ENCODE results near the gene KIR2DL1. TPM values are rescaled to one million over a fixed set of nuclear protein-coding genes. Genes with fewer than 3 reads are reported as not detected.
A peak's percentile ranks its signal among the peaks of the same experiment; 100 is the strongest.
"Not testable (repeated sequence)": the region's sequence is repeated elsewhere in the genome, so short reads cannot be mapped to it uniquely, and the experiment has no call there.

Gene KIR2DL1
- total RNA-seq, 5 donors from 2014 or later (not counting 1 experiment from before 2014, with no cell fraction given) = 0.28 to 0.56 TPM; not detected in 3

DNA sequence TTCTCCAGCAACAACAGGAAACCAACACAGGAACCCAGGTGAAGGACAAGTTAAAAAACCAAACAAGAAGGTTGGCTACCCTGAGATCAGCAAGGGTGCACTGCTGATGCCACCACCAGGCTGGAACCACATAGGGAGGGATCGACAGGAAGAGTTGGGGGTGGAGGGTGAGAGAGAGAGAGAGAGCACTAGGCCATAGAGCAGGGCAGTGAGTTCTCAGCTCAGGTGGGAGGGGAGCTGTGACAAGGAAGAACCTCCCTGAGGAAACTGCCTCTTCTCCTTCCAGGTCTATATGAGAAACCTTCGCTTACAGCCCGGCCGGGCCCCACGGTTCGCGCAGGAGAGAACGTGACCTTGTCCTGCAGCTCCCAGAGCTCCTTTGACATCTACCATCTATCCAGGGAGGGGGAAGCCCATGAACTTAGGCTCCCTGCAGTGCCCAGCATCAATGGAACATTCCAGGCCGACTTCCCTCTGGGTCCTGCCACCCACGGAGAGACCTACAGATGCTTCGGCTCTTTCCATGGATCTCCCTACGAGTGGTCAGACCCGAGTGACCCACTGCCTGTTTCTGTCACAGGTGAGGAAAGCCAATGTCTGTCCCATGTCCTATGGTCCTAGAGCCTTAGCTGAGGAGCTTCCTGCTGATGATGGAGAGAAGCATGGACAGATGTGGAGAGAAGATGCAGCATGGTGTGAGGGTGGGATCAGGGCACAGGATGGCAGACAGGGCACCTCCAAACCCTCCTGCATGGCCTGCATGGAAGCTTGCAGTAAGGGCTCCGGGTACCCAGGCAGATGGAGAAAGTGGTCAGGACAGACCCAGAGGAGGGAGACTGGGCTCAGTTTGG, 36.3 kb downstream of the KIR2DL1 start:
- DNase-seq (no peak), ATAC-seq (replicated peaks in 1 of 4) (no peak)
- no peaks in the 10 kb centered on the region for H3K4me1 Mint-ChIP-seq
- no peak overlapping the region for H3K27ac Mint-ChIP-seq
- WGBS (ENCODE audit: insufficient coverage) = 83% methylated on average over 12 of the region's 14 CpGs
- ChIA-PET POLR2A (no interaction called here), CTCF (no interaction called here)
- no peaks in the 10 kb centered on the region for H3K36me3 Mint-ChIP-seq
- peaks cover 20 to 24% of the 10 kb centered on the region in 2 donors for H3K27me3 Mint-ChIP-seq
- H3K27me3 ChIP-seq (replicated peaks in 1 of 2; ENCODE audit: control insufficient read depth in 2 of 2, extremely low read depth in 1 of 2, insufficient read depth in 2 of 2, low read length in 1 of 2) = peaks cover 0 to 12% of the 10 kb centered on the region in 2 experiments
- no peak overlapping the region for H3K4me3 Mint-ChIP-seq
- no peaks in the 10 kb centered on the region for H3K4me1 ChIP-seq (ENCODE audit: control insufficient read depth in 1 of 2, extremely low read depth in 1 of 2, insufficient read depth in 2 of 2, low read length in 2 of 2)
- H3K9me3 ChIP-seq = no peaks in the 10 kb centered on the region
- H3K4me3 ChIP-seq (ENCODE audit: control insufficient read depth in 1 of 2, extremely low read depth in 1 of 2, low read length in 1 of 2) = no peak overlapping the region
- H3K9me3 Mint-ChIP-seq = peaks cover 0 to 3% (median 0%) of the 10 kb centered on the region in 3 donors
- no peak overlapping the region for H3K27ac ChIP-seq (ENCODE audit: low read length)
- H3K36me3 ChIP-seq (ENCODE audit: control insufficient read depth in 2 of 2, extremely low read depth in 1 of 2, insufficient read depth in 1 of 2, low read length in 1 of 2) = no peaks in the 10 kb centered on the region

- no peak for ATAC-seq (replicated peaks in 1 of 4)
- Histone ChIP-seq H3K27me3 (replicated peaks in 1 of 2; ENCODE audit: control insufficient read depth in 2 of 2, extremely low read depth in 1 of 2, insufficient read depth in 2 of 2, low read length in 1 of 2) (peaks cover 0 to 12% of the 10 kb centered on the region in 2 experiments), H3K9me3 (no peaks in the 10 kb centered on the region), H3K27ac (ENCODE audit: low read length) (no peak overlapping the region), H3K4me1 (ENCODE audit: control insufficient read depth in 1 of 2, extremely low read depth in 1 of 2, insufficient read depth in 2 of 2, low read length in 2 of 2) (no peaks in the 10 kb centered on the region), H3K36me3 (ENCODE audit: control insufficient read depth in 2 of 2, extremely low read depth in 1 of 2, insufficient read depth in 1 of 2, low read length in 1 of 2) (no peaks in the 10 kb centered on the region), H3K4me3 (ENCODE audit: control insufficient read depth in 1 of 2, extremely low read depth in 1 of 2, low read length in 1 of 2) (no peak overlapping the region)
- no peak for DNase-seq
- no peaks in the 10 kb centered on the region for H3K4me1 Mint-ChIP-seq
- no peak overlapping the region for H3K27ac Mint-ChIP-seq
- H3K27me3 Mint-ChIP-seq = peaks cover 20 to 24% of the 10 kb centered on the region in 2 donors
- no peaks in the 10 kb centered on the region for H3K36me3 Mint-ChIP-seq
- no peak overlapping the region for H3K4me3 Mint-ChIP-seq
- 43% methylated on average over 1 of the region's 2 CpGs for WGBS (ENCODE audit: insufficient coverage)
- peaks cover 0 to 3% (median 2%) of the 10 kb centered on the region in 3 donors for H3K9me3 Mint-ChIP-seq
- ChIA-PET CTCF (no interaction called here), POLR2A (no interaction called here)
These were observed 36.9 kb downstream of the KIR2DL1 start for GRCh38 chr19:54806516-54806838.

- ATAC-seq (replicated peaks in 1 of 4); H3K4me3 Mint-ChIP-seq; H3K4me1 Mint-ChIP-seq; H3K36me3 ChIP-seq (ENCODE audit: control insufficient read depth in 2 of 2, extremely low read depth in 1 of 2, insufficient read depth in 1 of 2, low read length in 1 of 2); H3K4me1 ChIP-seq (ENCODE audit: control insufficient read depth in 1 of 2, extremely low read depth in 1 of 2, insufficient read depth in 2 of 2, low read length in 2 of 2); H3K27ac ChIP-seq (ENCODE audit: low read length); H3K27ac Mint-ChIP-seq; CTCF ChIA-PET; H3K4me3 ChIP-seq (ENCODE audit: control insufficient read depth in 1 of 2, extremely low read depth in 1 of 2, low read length in 1 of 2); DNase-seq; H3K27me3 ChIP-seq (replicated peaks in 1 of 2; ENCODE audit: control insufficient read depth in 2 of 2, extremely low read depth in 1 of 2, insufficient read depth in 2 of 2, low read length in 1 of 2); POLR2A ChIA-PET; H3K9me3 ChIP-seq; H3K36me3 Mint-ChIP-seq: not testable (repeated sequence)
- WGBS (ENCODE audit: insufficient coverage) = no CpG with 5 or more reads among the region's 3 CpGs
- Mint-ChIP-seq H3K9me3 (peaks cover 4 to 12% (median 7%) of the 10 kb centered on the region in 3 donors), H3K27me3 (peaks cover 8 to 38% of the 10 kb centered on the region in 2 donors)
These were observed 45.0 kb downstream of the KIR2DL1 start for GRCh38 chr19:54814571-54814970.

DNA sequence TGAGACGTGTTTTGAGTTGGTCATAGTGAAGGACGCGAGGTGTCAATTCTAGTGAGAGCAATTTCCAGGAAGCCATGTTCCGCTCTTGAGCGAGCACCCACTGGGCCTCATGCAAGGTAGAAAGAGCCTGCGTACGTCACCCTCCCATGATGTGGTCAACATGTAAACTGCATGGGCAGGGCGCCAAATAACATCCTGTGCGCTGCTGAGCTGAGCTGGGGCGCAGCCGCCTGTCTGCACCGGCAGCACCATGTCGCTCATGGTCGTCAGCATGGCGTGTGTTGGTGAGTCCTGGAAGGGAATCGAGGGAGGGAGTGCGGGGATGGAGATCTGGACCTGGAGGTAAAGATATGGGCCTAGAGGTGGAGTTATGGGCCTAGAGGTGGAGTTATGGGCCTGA, 46.7 kb downstream of the KIR2DL1 start, which contains the start of gene KIR3DL1:
Gene KIR3DL1, plus strand, starts transcription at position 218 of the 400 bp plus-strand sequence.
- H3K4me3 ChIP-seq (ENCODE audit: control insufficient read depth in 1 of 2, extremely low read depth in 1 of 2, low read length in 1 of 2); POLR2A ChIA-PET; H3K27ac ChIP-seq (ENCODE audit: low read length); CTCF ChIA-PET; H3K9me3 ChIP-seq; H3K4me1 Mint-ChIP-seq; H3K36me3 Mint-ChIP-seq; H3K4me1 ChIP-seq (ENCODE audit: control insufficient read depth in 1 of 2, extremely low read depth in 1 of 2, insufficient read depth in 2 of 2, low read length in 2 of 2); H3K36me3 ChIP-seq (ENCODE audit: control insufficient read depth in 2 of 2, extremely low read depth in 1 of 2, insufficient read depth in 1 of 2, low read length in 1 of 2); ATAC-seq (replicated peaks in 1 of 4); H3K27me3 ChIP-seq (replicated peaks in 1 of 2; ENCODE audit: control insufficient read depth in 2 of 2, extremely low read depth in 1 of 2, insufficient read depth in 2 of 2, low read length in 1 of 2): not testable (repeated sequence)
- DNase-seq = peak in 1 of 35 experiments; percentile 16
- Mint-ChIP-seq H3K4me3 (peak within 1 kb of the TSS in 1 of 3 donors; percentile 64), H3K9me3 (peaks cover 4 to 12% (median 7%) of the 10 kb centered on the region in 3 donors), H3K27me3 (peaks cover 8 to 33% of the 10 kb centered on the region in 2 donors), H3K27ac (peak within 1 kb of the TSS in 1 of 2 donors; percentile 25)
- WGBS (ENCODE audit: insufficient coverage) = 81% methylated on average over 9 of the region's 17 CpGs

GRCh38 chr19:54817670-54818536, 48.3 kb downstream of the KIR2DL1 start:
- no peak overlapping the region for H3K27ac ChIP-seq (ENCODE audit: low read length)
- H3K4me3 ChIP-seq (ENCODE audit: control insufficient read depth in 1 of 2, extremely low read depth in 1 of 2, low read length in 1 of 2) = no peak overlapping the region
- Mint-ChIP-seq H3K27ac (no peak overlapping the region), H3K9me3 (no peaks in the 10 kb centered on the region), H3K36me3 (no peaks in the 10 kb centered on the region), H3K4me3 (no peak overlapping the region), H3K27me3 (peaks cover 8 to 26% of the 10 kb centered on the region in 2 donors), H3K4me1 (no peaks in the 10 kb centered on the region)
- 83% methylated on average over 9 of the region's 15 CpGs for whole genome bisulfite sequencing (ENCODE audit: insufficient coverage)
- H3K4me1 ChIP-seq (ENCODE audit: control insufficient read depth in 1 of 2, extremely low read depth in 1 of 2, insufficient read depth in 2 of 2, low read length in 2 of 2) = no peaks in the 10 kb centered on the region
- ChIA-PET POLR2A (no interaction called here), CTCF (no interaction called here)
- H3K36me3 ChIP-seq (ENCODE audit: control insufficient read depth in 2 of 2, extremely low read depth in 1 of 2, insufficient read depth in 1 of 2, low read length in 1 of 2) = no peaks in the 10 kb centered on the region
- H3K27me3 ChIP-seq (replicated peaks in 1 of 2; ENCODE audit: control insufficient read depth in 2 of 2, extremely low read depth in 1 of 2, insufficient read depth in 2 of 2, low read length in 1 of 2) = peaks cover 0 to 5% of the 10 kb centered on the region in 2 experiments
- no peak for ATAC-seq (replicated peaks in 1 of 4)
- DNase-seq = no peak
- H3K9me3 ChIP-seq = no peaks in the 10 kb centered on the region

DNA sequence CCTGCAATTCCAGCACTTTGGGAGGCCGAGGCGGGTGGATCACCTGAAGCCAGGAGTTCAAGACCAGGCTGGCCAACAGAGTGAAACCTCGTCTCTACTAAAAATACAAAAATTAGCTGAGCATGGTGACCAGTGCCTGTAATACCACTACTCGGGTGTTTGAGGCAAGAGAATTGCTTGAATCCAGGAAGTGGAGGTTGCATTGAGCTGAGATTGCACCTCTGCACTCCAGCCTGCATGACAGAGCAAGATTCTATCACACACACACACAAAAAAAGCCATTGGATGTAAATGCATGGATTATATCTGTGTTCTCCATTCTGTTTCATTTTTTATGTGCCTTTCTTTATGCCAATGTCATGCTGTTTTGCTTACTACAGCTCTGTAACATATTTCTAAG, 54.8 kb downstream of the KIR2DL1 start:
- H3K36me3 Mint-ChIP-seq; H3K4me1 ChIP-seq (ENCODE audit: control insufficient read depth in 1 of 2, extremely low read depth in 1 of 2, insufficient read depth in 2 of 2, low read length in 2 of 2); H3K4me3 Mint-ChIP-seq; H3K4me3 ChIP-seq (ENCODE audit: control insufficient read depth in 1 of 2, extremely low read depth in 1 of 2, low read length in 1 of 2); H3K9me3 Mint-ChIP-seq; CTCF ChIA-PET; H3K27ac ChIP-seq (ENCODE audit: low read length); H3K27me3 ChIP-seq (replicated peaks in 1 of 2; ENCODE audit: control insufficient read depth in 2 of 2, extremely low read depth in 1 of 2, insufficient read depth in 2 of 2, low read length in 1 of 2); DNase-seq; H3K36me3 ChIP-seq (ENCODE audit: control insufficient read depth in 2 of 2, extremely low read depth in 1 of 2, insufficient read depth in 1 of 2, low read length in 1 of 2); H3K27ac Mint-ChIP-seq; H3K9me3 ChIP-seq; POLR2A ChIA-PET; ATAC-seq (replicated peaks in 1 of 4); H3K4me1 Mint-ChIP-seq: not testable (repeated sequence)
- peaks cover 14 to 17% of the 10 kb centered on the region in 2 donors for H3K27me3 Mint-ChIP-seq
- WGBS (ENCODE audit: insufficient coverage) = no CpG with 5 or more reads among the region's 4 CpGs

Data from T-cell (primary cell).